GM19193 (cell line): ENCODE results near the gene PRLH.

Experiments
- POLR2A ChIP-seq: IDR thresholded peaks from 4 replicates; pipeline ENCODE4 v1.6.1; 2011; ENCODE audit not compliant: insufficient read depth, insufficient read length; ENCODE audit errors: extremely low read depth

Gene PRLH

GRCh38 chr2:237566401-237567235 lies at the start of gene PRLH:
TSS of gene PRLH (plus strand) at chr2:237566574. CDS start at chr2:237566574, 0 bp downstream.
- no peak for TF ChIP-seq POLR2A

- no peak for TF ChIP-seq POLR2A
These were observed 49.2 kb upstream of the PRLH start for GRCh38 chr2:237517163-237517562.

GRCh38 chr2:237517990-237518389 lies 48.4 kb upstream of the PRLH start:
- no peak for TF ChIP-seq POLR2A

GRCh38 chr2:237519506-237520245 lies 46.7 kb upstream of the PRLH start:
- no peak for TF ChIP-seq POLR2A

GRCh38 chr2:237520290-237520689 lies 46.1 kb upstream of the PRLH start:
- no peak for TF ChIP-seq POLR2A

GRCh38 chr2:237524631-237525030 lies 41.7 kb upstream of the PRLH start:
- no peak for TF ChIP-seq POLR2A

- no peak for TF ChIP-seq POLR2A
These were observed 40.7 kb upstream of the PRLH start for GRCh38 chr2:237525559-237526157.

- no peak for TF ChIP-seq POLR2A
These were observed 39.1 kb upstream of the PRLH start for GRCh38 chr2:237527233-237527632.

GRCh38 chr2:237527766-237528165 lies 38.6 kb upstream of the PRLH start:
- no peak for TF ChIP-seq POLR2A

- no peak for TF ChIP-seq POLR2A
These were observed 36.6 kb upstream of the PRLH start for GRCh38 chr2:237529452-237530402.

GRCh38 chr2:237530472-237531433 lies 35.6 kb upstream of the PRLH start:
- TF ChIP-seq POLR2A = no peak

- no peak for TF ChIP-seq POLR2A
These were observed 34.2 kb upstream of the PRLH start for GRCh38 chr2:237532160-237532559.

GRCh38 chr2:237533668-237534161 lies 32.7 kb upstream of the PRLH start:
- TF ChIP-seq POLR2A = no peak
